GM19023 (cell line): ENCODE measurements around the gene DNTT.

Experiments used
- ATAC-seq: cut with Tn5 transposase; IDR thresholded peaks from one replicate; pipeline ENCODE4 v1.9.1; 2021; ENCODE audit warnings: mild to moderate bottlenecking, moderate library complexity; ENCODE audit not compliant: unreplicated experiment

Gene DNTT

DNA sequence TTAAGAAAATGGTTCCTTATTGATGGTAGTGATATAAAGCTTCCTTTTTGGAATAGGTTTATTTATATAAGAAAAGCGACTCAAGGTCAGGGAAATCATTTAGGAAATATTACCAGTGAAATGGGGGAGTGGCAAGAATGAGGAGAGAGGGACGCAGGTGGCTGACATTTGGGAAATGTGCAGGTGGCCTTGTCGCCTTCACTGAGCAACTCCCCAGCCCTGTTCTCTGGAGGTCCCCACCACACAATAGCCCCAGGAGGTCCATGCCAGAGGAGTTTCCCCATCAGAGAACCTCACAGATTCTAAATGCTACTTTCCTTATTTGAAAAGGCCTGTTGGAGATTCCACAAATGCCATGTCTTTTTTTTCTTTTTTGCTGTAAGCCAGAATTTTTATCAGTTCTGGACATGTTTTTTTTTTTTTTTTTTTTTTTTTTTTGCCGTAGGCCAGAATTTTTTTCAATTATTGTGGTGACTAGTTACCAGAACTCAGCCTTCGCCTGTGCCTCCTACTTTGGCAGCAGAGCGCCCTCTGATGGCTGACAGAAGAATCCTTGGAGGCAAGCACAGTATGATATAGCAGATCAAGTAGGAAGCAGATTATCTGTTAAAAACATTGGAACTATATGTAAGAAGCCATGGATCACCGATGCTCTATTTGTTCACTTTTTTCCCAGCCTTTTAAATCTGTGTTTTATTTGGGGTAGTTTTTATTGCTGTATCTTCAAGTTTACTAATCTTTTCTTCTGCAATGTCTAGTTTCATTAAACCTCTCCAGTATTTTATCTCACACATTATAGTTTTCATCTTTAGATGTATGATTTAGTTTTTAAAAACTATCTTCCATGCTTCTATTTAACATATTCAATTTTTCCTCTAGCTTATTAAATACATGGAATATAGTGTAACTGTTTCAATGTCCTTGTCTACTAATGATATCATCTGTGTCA, 36.0 kb downstream of the DNTT start:
- ATAC-seq, result no peak

DNA sequence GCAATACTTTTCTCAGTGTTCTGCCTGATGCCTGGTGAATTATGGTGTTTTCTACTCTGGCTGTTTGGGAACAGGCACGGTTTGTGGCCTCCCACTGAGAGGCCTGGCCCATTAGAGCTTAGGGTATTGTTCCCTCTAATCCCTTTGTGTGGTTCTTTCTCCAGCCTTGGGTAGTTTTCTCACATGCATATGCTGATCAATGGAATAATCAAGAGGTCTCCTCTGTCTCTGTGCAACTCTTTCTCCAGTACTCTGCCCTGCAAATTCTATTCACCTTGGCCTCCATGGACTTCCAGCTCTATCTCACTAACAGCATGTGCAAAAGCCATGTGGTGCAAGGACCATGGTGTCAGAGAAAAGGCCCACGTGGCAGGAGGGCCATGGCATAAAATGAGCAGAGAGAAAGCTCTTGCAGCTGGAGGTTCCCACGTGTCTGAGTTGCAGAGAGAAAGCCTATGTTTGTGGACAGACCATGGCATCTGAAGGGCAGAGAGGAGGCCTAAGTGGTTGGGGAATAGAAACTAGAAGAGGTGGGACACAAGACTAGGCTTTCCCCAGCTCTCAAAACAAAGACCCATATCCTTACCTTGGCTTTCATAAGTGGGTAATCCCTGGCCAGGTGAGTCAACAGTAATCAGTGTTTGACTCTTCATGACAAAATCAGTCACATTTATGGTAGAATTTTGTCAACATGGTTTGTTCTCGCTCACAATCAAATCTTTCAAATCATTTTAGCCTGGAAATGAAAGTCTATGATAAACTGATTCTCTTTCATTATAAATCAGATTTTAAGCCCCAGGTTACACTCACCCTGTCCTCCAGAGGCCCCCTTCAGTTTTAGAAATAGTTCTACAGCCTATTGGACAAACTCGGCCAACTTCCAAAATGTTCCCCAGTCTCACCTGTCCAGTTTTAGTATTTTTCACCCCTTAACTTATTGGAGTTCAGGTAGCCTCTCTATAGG, 37.3 kb downstream of the DNTT start:
- no peak for ATAC-seq

DNA sequence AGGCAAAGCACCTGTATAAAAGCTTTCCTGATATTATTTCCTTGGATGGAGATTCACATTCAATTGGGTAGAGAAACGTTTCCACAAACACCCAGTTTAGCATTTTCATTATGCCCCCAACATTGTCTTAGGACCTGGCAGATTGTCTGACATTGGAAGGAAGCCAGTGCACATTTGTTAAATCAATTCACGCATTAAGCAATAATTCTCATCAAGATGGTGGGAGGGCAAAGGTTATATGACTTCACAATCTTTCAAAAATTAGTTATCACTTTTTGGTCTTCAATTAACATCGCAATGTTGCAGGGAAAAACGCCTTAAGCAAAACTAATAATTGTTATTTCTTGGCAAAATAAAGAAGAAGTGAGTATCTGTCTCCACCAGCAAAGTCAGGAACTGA, 38.2 kb downstream of the DNTT start:
- no peak for ATAC-seq

DNA sequence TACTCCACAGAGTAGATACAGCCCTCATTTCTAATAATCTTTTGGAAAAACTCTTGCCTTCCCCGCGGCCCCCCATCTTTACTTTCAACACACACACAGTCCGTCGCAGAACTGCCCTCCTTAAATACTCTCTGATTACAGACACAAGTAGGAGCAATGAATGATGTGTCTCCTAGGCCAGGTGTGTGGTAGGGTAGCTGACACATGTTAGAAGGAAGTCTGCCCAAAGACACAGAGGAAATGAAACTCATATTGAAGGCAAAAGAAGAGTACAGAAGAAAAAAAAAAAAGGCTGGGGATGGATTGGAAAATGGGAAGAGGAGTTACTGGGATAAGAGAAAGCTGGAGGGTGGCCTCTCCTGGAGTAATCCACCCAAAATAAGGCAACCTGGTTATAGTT, 39.9 kb downstream of the DNTT start:
- no peak for ATAC-seq

DNA sequence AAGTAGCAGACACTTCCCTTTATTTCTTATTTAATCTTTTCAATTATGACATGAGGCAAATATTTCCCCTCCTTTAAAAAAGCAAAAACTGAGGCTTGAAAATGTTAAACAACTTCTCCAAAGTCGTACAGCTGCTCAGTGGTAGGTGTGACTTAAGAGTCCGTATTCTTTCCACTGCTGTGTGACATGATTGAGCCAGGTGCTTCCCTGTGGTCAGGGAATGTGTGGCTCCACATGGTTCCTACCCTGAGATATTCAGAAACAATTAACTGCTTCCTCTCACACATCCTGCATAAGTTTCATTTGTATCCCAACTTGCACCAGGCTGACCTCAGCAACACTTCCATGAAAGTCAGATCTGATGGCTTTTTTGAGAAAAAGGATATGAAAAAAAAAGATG, 41.0 kb downstream of the DNTT start:
- ATAC-seq, result no peak

DNA sequence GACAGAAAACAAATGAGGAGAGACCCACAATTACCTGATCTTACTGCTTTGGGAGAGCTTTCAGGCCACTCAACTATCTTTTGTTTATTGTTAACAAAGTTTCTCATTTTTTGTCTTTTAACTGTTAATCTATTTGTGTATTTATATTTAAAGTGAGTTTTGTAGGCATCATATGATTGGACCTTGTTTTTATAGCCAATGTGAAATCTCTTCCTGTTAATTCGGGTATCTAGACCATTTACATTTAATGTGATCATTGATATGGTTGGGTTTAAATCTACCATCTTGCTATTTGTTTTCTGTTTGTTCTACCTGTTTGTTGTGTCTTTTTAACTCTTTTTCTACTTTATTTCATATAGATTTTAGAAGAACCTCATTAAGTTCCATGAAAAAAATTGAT, 42.1 kb downstream of the DNTT start:
- no peak for ATAC-seq

DNA sequence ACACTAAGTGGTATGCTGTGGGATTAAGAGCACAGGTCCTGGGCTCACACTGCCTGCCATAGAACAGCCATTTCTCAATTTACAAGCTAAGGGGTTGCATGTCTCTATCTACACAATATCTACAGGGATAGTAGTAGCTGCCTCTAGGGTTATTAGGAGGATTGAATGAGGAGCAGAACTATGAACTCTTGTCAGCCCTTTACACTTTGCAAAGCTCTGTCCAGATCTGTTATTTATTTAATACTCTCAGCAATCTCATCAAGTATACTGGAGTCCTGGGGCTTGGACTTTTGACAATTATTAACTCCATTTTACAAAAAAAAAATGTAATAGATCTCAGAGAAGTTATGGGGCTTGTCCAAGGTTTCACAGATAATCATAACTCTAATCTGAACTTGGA, 47.8 kb downstream of the DNTT start:
- ATAC-seq, result no peak

DNA sequence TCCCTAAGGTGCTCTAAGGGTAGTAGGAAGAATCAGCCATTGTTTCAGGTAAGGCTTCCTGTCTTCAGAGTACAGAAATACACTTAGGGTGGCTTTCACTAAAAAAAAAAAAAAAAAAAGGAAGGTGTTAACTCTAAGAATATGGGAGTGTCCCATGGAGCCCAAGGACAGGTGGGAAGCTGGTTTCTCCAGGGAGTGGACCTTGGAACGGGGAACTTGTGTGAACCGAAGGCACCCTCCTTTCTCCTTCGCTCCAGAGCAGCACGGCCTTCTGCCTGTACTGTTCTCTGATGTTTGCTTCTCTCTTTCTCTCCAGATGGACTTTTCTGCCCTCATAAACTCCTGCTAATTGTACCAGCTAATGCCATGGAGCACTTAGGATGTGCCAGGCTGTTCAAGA, 48.3 kb downstream of the DNTT start:
- ATAC-seq, result no peak

DNA sequence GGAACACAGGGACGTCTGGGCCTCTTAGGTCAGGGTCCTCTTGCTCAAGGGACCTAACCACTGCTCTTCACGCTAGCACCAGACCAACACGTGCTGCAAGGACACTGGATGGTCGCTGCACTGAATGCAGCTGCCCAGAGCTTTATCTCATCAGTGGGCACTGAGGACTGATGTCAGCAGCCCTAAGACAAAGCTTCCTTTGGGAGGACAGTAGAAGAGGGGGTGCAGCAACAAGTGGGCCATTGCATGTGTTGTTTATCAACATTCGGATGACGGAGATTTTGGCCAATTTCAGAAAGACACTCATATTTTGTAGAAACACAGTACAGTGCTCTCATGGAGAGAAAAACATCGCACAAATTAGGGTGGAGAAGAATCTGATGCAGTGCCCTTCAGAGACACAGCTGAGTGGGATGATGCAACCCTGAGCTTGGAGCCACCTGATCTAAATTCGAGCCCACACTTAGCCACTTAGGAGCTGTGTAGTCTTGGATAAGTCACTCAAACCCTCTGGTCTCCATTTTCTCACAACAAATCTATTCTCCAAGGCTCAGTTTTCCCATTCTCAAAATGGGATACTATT, 52.9 kb downstream of the DNTT start:
- ATAC-seq, result no peak

DNA sequence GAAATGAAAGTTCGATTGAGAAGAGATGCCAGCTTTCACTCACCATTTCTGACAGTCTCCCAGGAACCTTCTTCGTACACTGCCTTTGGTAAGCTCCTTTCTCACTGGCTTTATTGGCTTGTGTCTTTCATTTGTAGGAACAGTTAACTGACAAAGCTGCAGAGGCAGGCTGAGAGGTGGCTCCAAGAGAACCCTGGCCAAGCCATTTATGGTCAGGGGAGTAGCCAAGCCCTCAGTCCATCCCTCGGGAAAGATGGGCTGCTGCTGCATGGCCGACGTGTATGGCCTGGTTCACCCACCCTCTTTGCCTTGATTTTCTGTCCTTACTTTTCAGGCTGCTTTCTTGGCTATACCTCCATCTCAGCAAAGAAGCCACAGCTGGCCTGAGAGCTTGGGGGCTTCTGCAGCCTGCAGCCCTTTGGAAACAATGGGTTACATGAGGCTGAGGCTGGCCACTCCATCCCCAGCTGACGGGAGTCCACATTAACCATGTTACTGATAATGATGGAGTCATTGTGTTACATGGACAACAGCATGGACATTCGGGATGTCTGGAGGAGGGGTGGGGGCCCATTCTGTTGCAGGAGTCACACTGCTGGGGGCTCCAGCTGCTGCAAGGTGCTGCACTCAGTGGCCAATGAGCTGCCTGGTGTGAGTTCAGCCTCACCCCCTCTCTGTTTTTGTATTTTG, 54.8 kb downstream of the DNTT start, which contains the start of gene OPALIN:
TSS of gene OPALIN (minus strand) at position 152 of the 690 bp plus-strand sequence. CDS start at position 46, 106 bp downstream.
- ATAC-seq, result no peak

DNA sequence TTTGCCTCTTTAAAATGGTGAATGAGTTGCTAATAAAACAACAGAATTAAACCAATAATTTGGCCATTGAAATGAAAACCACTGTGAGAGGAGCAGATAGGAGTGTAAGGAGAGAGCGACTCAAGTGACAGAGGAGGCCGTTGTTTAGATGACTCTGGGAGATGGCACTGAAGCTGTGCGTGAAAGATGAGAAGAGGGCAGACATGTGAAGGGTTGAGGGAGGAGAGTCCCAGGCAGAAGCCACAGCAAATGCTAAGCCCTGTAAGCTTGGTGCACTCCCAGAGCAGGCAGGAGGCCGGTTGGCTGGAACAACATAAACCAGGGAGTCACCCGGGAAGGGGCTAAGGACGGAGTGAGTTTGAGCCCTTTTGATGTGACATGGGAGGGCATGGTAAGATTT, 55.4 kb downstream of the DNTT start:
- no peak for ATAC-seq

DNA sequence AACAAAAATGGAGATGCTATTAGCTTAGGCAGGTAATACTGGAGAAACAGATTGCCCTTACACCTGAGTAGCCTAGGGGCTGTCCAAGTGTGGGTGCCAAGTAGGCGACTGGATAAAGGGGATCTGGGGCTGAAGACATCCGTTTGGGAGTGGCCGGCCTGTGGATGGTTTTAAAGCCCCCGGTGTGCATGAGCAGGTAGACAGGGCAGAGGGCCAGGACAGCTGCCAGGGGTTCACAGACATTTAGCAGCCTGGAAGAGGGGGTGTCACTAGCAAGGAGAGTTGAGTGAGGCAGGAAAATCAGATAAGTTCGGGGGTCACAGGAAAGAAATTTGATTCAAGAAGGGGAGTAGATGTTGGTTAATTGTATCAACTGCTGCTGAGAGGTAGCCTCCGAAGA, 56.1 kb downstream of the DNTT start:
- ATAC-seq, result no peak

DNA sequence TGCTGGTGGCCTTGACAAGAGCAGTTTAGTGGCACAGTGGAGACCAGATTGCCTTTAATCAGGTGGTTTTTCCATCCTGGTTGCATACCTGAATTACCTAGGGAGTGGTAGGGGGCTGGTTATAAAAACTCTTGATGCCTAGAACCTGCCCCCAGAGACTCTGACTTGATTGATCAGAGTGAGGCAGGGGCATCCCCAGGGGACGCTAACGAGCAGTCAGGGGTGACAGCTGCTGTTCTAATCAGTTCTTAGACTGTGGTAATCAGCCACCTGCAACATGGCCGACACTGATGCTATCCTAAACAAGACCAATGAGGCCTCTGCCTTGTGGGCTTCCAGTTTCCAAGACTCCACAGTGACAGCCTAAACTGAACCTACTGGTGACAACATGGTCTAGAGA, 56.5 kb downstream of the DNTT start:
- no peak for ATAC-seq

DNA sequence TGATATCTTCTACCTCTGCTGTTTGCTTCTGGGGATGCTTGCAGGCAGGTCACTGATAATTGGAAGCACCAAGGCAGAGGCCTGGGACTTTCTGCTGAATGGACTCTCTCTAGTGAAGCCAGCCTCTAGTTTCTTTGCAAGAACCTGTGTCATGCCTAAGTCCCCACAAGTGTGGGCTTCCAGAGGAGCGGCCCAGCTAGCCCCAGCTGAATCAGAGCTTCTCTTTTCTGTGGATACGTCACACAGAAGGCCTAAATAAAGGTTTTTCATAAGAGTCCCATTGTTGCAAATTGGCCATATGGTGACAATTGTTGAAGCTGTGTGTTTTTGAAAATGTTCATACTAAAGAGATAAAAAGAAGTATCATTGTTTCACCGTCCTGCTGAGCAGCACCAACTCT, 61.3 kb downstream of the DNTT start:
- ATAC-seq, result no peak

DNA sequence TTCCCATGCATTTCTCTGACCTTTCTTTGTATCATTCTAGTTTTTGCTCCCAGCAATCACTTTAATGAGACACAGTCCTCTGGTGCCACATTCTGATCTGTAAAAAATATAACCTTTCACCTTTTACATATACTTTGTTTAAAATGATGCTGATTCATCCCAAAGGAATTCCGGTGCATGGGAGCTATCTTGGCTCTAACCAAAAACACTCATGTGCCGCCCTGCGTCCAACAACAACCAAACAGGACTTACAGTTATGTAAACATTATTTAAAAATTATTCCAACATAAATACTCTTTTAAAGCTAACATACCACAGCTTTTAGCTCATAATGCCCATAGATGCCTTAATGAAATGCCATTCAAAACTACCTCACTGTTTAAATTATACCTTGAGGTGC, 62.3 kb downstream of the DNTT start:
- no peak for ATAC-seq

DNA sequence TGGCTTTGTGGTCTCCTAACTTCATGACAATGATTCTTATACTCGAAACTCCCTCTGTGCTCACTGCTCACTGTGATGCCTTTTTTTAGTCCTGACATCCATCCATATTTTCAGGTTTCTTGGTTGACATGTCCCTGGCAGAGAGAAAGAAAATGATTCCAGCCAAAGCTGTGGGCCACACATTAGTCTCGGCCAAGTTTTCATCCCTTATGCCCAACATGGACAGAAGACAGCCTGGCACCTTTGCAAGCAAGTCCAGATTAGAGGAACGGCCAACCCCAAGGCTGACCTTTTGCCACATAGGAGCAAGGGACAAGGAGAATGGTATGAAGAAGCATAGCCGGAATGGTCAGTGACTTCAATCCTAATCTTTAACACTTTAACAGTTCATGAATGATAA, 63.2 kb downstream of the DNTT start:
- ATAC-seq, result no peak

DNA sequence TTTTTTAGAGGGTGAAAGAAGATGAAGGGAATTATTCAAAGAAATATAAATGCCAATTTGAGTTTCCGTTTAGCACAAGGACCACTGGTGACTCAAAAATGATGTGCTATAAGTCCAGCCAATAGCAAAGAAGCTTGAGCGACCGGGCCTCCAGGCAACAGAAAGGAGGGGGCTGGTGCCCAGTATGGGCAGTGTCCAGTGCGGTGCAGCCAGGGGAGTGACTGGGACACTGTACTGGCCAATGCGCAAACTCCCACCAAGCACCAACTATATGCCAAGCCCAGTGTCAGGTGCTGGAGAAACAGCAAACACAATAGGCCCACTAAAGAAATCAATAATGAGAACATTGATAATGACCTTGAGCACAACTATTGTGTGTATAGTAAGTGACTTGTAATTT, 64.7 kb downstream of the DNTT start:
- no peak for ATAC-seq

DNA sequence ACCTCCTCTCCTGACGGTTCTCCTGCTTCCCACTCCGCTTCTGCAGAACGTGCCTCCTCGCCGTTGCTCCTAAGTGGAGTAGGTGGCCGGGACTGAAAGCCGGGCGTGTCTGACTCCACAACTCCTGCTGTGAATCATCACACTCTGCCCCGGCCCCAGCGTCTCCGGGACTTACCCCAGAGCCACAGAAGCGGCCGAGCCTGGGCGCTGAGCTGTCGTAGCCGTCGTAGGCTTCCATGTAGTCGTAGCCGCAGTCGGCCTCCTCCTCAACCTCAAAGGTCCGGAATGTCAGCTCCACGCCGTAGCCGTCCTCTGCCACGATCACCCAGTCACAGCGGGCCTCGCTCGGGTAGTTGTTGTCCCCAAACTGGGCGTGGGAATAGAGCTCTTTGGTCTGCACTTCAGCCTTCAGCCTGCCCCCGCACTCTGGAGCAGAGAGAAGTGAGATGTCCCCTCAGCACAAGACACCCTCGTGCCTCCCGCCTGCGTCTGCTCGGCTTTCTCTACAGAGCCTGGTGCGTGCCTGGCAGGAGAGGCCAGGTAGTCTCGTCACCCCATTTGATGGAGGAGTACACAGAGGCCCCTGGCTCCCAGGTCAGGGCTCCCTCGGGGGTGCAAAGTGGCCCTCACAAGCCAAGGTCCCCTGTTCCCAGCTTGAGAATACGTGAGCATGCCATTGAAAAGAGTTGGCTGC, 65.8 kb downstream of the DNTT start:
- no peak for ATAC-seq

DNA sequence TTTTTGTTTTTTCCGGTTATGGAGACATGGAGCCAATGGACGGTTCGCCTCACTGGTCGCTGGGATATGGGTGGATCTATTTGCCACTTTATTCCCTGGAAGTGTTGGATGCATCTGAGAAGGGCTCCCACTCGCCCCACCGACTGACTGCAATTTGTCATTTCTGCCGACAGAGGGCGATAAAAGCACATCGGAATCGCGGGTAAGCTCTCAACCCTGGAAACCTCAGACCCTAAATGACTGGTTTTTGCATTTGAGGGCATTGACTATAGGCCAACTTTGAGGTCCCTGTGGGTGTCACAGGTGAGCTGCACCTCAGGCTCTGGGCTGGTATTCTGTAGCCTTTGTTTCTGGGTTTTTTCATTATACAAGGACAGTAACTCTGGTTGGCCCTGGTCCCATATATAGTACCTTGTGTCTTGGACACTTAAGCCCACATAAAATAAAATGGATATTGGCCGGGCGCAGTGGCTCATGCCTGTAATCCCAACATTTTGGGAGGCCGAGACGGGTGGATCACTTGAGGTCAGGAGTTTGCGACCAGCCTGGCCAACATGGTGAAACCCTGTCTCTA, 66.4 kb downstream of the DNTT start:
- ATAC-seq, result no peak

DNA sequence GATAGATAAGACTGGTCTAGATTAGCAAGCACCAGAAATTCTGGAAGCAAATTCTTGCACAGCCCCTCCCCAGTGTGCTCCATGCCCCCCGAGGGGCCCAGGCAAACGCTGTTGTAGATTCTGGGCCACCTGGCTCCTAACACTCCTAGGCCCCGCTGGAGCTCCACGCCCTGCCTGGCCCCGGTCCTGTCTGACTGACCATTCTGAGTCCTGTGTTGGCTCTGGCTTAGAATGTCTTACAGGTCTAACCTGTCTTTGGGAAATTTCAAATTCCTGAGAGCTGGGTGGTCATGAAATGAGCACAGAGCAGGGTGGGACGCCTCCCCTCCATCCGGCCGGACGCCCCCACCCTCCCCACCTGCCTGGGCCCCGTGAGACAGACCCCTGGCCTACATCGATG, 67.1 kb downstream of the DNTT start:
- no peak for ATAC-seq
